ENCODE results near the gene ZBED3. TPM values are rescaled to one million over a fixed set of nuclear protein-coding genes. Genes with fewer than 3 reads are reported as not detected.

ZBED3 gene
- total RNA-seq, 1 donor from 2014 or later: 5.1 TPM

DNA sequence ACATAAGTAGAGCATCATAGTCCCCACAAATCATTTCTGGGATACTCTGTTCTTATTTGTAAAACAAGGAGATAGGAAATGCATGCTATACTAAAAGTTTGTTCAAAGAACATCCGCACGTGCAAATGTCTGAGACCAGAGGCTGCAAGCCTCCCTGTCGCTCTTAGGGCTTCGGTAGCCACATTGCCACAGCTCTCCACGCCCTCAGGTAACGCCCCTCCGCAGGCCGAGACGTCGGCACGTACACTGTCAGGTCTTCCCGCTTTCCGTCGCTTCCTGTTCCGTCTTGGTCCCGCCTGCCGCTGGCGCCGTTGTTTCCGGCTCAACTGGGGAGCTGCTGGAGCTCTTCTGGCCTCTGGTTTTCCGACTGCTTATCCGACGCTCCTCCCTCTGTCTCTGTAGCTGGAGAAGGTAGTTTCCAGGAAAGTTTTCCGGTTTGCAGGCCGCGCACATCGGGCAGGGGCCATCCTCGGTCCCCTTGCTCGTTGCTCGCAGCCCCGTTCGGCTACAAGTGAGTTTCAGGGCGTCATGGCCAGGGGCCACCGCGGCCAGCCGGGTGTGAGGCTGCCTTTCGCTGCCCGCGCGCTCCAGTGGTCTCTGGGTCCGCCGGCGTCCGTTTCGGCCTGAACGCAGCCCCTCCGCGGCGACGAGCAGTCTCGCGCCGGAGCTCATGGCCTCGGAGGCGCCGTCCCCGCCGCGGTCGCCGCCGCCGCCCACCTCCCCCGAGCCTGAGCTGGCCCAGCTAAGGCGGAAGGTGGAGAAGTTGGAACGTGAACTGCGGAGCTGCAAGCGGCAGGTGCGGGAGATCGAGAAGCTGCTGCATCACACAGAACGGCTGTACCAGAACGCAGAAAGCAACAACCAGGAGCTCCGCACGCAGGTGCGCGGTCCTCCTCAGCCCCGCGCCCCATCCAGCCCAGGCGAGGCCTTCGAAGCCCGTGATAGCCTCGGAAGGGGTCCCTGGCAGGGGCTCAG is 56.7 kb downstream of the ZBED3 start, which contains the start of gene AGGF1:
TSS of gene AGGF1 (plus strand) at position 308 of the 975 bp plus-strand sequence. CDS start at position 671, 363 bp downstream.
- peak; percentile 59 for DNase-seq (ENCODE audit: low read depth)
- peak within 1 kb of the TSS; percentile 84 for H3K4me3 ChIP-seq (ENCODE audit: low read depth, low read length)
- TF ChIP-seq, protein P1, sequence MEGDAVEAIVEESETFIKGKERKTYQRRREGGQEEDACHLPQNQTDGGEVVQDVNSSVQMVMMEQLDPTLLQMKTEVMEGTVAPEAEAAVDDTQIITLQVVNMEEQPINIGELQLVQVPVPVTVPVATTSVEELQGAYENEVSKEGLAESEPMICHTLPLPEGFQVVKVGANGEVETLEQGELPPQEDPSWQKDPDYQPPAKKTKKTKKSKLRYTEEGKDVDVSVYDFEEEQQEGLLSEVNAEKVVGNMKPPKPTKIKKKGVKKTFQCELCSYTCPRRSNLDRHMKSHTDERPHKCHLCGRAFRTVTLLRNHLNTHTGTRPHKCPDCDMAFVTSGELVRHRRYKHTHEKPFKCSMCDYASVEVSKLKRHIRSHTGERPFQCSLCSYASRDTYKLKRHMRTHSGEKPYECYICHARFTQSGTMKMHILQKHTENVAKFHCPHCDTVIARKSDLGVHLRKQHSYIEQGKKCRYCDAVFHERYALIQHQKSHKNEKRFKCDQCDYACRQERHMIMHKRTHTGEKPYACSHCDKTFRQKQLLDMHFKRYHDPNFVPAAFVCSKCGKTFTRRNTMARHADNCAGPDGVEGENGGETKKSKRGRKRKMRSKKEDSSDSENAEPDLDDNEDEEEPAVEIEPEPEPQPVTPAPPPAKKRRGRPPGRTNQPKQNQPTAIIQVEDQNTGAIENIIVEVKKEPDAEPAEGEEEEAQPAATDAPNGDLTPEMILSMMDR (conservative IDR thresholded peaks at IDR 0.05; ENCODE audit: low read depth, low read length): no peak

DNA sequence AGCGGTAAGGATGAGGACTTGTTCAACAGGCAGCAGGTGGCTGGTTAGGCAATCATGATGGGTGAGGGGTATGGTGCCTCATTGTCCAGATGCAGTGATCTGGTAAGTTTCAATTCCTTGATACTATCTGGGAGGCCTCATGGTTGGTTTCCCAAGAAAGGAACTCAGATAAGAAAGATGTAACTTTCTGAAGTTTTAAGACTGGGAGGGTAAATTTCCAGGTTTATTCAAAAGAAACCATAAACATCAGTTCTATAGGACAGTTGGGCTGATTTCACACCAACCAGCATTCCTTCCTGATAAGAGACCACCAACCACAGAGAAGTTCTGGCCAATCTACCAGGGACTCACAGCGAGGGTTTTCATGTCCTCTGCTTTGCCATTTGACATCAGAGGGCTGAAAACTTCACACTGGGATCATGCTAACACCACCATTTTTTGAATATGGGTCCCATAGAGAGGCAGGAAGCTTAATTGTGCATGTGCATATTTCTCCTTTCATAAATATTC is 57.7 kb downstream of the ZBED3 start:
- H3K4me3 ChIP-seq (ENCODE audit: low read depth, low read length): no peak overlapping the region
- DNase-seq (ENCODE audit: low read depth): no peak
- TF ChIP-seq, protein P1 (conservative IDR thresholded peaks at IDR 0.05; ENCODE audit: low read depth, low read length): no peak

DNA sequence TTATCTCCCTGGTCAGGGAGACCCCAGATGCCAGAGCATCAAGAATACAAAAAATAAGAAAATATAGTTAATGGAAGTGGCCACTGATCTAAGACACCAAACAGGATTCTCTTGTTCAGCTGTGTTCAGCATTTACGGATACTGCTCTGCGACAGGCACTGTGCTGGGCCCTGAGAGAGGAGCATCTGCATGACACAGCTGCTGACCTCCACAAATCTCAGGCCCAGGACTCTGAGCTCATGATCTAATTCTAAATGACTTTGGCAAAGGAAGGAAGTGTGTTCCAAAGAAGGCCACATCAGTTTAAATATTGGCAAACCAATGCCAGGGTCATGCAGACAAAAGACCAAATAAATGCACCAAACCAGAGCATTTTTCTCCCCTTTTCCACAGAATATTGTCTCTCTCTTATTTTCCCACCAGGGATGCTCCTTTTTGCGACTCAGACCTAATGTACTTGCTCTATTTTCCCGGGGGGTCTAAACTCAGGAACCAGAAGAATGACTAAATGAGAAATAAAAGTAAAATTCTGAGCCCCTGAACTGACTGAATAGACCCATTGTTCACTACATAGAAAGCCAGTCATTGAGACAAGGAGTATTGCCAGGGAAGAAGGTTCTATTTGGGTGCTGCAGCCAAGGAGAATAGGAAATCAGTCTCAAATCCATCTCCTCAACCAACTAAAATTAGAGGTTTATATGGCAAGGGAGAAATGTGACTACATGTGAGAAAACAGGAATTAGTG is 58.3 kb downstream of the ZBED3 start:
- no peak for DNase-seq (ENCODE audit: low read depth)
- TF ChIP-seq, protein P1 (conservative IDR thresholded peaks at IDR 0.05; ENCODE audit: low read depth, low read length): no peak
- H3K4me3 ChIP-seq (ENCODE audit: low read depth, low read length): no peak overlapping the region

DNA sequence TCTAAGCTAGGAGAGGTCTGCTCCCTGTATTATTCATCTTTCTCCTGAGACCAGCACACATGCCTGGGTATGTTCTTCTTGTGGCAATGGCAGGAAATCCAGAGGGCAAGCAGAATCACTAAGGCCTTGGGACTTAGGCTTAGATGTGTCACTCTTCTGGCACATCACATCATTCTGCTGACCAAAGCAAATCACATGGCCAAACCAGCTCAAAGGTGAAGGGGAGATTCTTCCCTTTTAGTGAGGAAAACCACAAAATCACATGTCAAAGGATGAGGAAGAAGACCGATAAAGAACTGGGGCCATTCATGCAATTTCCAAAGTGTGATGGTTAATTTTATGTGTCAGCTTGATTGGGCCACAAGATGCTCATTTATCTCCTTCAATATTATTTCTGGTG is 62.6 kb downstream of the ZBED3 start:
- no peak overlapping the region for H3K4me3 ChIP-seq (ENCODE audit: low read depth, low read length)
- TF ChIP-seq, protein P1 (conservative IDR thresholded peaks at IDR 0.05; ENCODE audit: low read depth, low read length): no peak
- DNase-seq (ENCODE audit: low read depth): no peak

DNA sequence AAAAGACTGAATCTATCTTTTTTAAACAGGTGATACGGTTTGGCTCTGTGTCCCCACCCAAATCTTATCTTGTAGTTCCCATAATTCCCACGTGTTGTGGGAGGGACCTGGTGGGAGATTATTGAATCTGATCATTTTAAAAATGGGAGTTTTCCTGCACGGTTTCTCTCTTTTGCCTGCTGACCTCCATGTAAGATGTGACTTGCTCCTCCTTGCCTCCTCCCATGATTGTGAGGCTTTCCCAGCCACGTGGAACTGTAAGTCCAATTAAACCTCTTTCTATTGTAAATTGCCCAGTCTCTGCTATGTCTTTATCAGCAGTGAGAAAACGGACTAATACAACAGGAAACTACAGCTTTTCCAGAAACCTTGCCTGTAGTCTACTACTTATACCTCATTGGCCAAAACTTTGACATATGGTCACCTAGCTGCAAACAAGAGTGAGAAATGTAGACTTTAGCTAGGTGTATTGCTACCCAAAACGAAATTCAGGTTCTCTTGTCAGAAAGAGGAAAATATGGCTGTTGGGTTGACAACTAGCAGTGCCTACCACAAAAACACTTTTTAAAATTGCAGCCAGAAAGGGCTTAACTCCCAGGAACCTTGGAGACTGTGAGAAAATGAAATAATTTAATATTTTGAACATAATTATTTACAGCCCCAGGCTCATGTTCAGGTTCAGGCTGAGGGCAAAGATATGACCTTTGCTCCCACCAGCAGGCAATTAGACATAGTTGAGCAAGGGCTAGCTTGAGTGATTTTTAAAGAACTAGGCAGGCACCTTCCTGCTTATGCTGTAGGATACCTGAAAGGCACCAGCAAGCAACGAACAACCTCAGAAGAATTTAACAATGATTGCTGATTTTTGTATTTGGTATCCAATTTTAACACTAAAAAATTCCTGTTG is 64.3 kb downstream of the ZBED3 start:
- DNase-seq (ENCODE audit: low read depth): no peak
- TF ChIP-seq, protein P1 (conservative IDR thresholded peaks at IDR 0.05; ENCODE audit: low read depth, low read length): no peak
- H3K4me3 ChIP-seq (ENCODE audit: low read depth, low read length): no peak overlapping the region

Other genes with a start within 250 kb of the ZBED3 start
- gene S100Z, start 237.3 kb downstream of the ZBED3 start, total RNA-seq: not detected in 2 replicates
- 0.94 TPM in 1 of 2 replicates, not detected in the other for gene CRHBP, start 134.2 kb downstream of the ZBED3 start, total RNA-seq
- 14.8 and 24.0 TPM in 2 replicates for gene AGGF1, start 56.9 kb downstream of the ZBED3 start, total RNA-seq
- 0.35 and 0.94 TPM in 2 replicates for gene PDE8B, start 123.4 kb upstream of the ZBED3 start, total RNA-seq

Measured in epithelial cell of proximal tubule (primary cell).